HG03103 (cell line): Measurements from ENCODE around the gene USP11.
"Not testable (repeated sequence)": the region's sequence is repeated elsewhere in the genome, so short reads cannot be mapped to it uniquely, and the experiment has no call there.

Experiments used
- ATAC-seq: cut with Tn5 transposase; IDR thresholded peaks from one replicate; pipeline ENCODE4 v1.9.1; 2021; ENCODE audit warnings: low read depth; ENCODE audit not compliant: unreplicated experiment

The USP11 gene

DNA sequence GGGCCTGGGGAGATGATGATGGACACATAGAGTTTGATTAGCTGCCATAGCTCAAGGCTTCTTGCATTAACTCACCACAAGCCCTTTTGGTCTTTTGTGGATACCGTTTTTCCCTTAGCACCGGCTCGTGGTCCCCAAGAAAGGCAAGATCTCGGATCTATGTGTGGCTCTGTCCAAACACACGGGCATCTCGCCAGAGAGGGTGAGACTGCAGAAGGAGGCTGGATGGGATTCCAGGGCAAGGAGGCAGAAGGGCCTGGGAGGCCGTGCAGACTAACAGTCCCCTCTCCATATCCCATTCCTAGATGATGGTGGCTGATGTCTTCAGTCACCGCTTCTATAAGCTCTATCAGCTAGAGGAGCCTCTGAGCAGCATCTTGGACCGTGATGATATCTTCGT lies 9.5 kb downstream of the USP11 start:
- ATAC-seq, result no peak

DNA sequence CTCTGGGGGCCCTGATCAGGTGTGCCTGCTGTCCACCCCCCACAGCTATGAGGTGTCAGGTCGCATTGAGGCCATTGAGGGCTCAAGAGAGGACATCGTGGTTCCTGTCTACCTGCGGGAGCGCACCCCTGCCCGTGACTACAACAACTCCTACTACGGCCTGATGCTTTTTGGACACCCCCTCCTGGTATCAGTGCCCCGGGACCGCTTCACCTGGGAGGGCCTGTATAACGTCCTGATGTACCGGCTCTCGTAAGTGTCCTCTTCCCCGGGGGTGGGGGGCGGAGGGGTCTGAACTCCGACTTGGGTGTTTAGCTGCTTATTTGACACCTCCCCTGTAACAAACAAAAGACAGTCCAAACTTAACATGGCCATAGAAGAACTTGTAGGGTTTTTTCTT lies 10.5 kb downstream of the USP11 start:
- no peak for ATAC-seq

DNA sequence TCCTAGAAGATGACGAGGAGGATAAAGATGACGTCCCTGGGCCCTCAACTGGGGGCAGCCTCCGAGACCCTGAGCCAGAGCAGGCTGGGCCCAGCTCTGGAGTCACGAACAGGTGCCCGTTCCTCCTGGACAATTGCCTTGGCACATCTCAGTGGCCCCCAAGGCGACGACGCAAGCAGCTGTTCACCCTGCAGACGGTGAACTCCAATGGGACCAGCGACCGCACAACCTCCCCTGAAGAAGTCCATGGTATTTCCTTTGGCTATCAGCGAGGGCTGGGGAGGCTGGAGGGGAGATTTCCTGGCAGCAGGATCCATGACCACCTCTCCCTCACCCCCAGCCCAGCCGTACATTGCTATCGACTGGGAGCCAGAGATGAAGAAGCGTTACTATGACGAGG lies 11.9 kb downstream of the USP11 start:
- ATAC-seq, result no peak

DNA sequence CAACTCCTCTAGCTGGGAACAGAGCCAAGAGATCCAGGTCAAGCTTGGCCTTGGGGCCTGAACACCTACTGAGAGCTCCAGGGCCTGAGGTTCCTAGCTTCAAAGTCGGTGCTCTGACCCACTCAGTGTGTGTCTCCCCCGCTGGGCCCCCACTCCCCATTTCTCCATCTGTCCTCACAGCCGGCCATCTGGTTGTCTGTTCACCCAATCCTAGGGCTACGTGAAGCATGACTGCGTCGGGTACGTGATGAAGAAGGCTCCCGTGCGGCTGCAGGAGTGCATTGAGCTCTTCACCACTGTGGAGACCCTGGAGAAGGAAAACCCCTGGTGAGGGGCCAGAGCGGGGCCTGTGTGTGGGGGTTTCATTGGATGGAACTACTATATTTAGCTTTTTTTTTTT lies 12.3 kb downstream of the USP11 start:
- no peak for ATAC-seq

DNA sequence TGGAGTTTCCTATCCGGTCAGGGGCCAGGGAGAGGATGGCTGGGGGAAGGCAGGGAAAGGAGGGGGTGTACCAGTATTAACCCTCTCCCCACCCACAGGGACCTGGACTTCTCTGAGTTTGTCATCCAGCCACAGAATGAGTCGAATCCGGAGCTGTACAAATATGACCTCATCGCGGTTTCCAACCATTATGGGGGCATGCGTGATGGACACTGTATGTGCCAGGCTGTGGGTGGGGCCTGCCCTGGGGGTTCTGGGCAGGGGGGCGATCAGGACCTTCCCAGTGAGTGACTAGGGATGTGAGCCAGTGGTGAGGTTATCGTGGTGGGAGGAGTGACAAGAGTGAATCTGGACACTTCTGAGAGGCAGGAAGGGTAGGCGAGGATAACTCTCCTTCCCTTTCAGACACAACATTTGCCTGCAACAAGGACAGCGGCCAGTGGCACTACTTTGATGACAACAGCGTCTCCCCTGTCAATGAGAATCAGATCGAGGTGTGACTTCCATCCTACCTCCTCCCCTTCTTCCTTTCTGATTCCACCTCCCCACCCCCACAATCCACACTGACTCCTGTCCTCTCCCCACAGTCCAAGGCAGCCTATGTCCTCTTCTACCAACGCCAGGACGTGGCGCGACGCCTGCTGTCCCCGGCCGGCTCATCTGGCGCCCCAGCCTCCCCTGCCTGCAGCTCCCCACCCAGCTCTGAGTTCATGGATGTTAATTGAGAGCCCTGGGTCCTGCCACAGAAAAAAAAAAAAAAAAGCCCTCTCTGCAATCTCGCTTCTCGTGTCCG lies 14.6 kb downstream of the USP11 start:
- no peak for ATAC-seq

DNA sequence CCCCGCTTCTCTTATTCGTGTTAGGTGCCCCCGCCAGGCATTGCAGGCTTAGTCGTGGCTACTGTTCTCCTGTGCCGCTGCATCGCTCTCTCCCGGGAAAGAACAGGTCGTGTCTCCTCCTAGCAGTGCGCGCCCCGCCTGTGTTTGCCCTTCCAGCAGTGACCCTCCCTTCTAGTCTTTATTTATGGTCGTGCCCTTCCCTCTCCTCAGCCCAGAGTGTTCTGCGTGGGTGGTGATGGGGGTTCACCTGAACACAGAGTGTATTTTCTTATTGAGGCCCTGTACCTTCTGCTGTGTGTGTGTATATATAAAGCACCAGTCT lies 15.2 kb downstream of the USP11 start:
- ATAC-seq, result no peak

DNA sequence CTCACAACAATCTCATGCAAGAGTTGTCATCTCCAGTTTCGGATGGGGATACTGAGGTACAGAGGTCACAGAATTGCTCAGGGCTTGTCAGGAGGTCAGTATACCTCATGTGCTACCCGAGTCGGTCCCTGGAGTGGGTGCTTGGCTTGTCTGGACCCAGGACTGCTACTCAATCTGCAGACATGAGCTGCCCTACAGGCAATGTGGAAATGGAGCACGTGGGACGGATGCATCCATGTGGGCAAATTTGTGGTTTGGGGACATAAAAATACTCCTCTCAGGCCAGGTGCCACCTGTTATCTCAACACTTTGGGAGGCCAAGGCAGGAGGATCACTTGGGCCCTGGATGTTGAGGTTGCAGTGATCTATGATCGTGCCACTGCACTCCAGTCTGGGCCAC lies 15.8 kb downstream of the USP11 start:
- no peak for ATAC-seq

DNA sequence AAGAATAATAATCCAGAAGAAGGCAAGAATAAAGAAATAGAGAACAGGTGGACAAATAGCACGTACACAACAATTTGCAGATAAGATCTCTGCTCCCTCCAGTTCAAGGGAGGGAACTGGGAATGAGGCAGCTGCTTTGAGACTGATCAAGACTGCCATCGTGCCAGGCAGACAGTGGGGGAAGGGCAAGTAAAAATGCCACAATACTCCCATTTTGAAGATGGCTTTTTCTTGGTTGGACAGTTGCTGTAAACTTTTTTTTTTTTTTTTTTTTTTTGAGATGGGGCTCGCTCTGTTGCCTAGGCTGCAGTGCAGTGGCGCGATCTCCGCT lies 17.2 kb downstream of the USP11 start:
- no peak for ATAC-seq

DNA sequence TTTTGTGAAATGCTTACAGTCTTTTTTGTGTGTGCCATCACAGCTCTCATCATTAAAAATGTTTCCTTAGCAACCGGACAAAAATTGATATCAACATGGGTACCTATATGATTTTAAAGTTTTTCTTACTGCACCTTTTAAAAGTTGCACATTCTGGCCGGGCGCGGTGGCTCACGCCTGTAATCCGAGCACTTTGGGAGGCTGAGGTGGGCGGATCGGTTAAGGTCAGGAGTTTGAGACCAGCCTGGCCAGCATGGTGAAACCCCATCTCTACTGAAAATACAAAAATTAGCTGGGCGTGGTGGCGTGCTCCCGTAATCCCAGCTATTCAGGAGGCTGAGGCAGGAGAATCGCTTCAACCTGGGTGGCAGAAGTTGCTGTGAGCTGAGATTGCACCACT lies 24.8 kb downstream of the USP11 start:
- not testable (repeated sequence) for ATAC-seq

DNA sequence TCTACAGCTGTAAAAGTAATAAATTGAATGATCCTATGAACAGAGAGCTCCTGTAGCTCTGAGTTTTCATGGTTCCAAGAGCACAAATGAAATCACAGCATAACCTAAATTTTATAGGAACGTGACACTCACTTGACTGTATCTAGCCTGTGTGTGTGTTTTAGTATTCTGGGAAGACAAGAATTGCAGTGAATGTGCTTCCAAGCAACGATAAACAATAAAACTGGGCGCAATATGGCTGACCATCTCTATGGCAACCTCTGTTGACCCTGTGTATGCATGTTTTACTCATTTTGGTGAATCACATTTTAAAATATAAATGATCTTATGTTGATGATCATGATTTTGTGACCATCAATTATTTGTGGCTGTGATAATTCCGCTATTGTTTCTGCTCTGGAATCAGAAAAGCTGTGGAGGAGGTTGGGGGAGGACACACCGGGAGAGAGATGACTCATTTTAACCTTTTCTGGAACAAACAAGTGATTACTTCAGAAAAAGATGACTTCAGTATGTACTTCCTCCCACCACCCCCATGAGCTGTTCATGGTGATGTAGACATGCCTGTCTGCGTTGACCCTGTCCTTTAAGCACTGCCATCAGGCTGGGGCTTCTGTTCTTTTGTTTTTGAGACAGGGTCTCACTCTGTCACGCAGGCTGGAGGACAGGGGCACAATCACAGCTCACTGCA lies 31.8 kb downstream of the USP11 start:
- ATAC-seq, result no peak

DNA sequence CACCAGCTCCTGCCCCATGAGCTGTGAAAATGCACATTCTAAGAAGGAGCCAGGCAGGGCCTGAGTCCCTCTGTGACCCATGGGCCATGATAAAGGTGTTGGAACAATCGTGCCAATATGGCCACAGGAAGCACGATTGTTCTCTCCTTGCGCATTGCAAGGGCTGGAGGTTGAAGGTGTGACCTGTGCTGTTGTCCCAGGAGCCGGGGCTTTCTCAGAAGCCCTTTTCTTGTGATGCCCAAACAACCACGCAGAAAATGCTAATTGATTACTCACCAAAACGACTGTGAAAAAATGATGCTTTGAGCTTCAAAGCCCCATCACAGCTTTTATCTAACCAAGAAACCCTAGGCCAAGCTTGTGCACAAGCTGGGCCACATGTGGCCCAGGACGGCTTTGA lies 33.8 kb downstream of the USP11 start:
- no peak for ATAC-seq

DNA sequence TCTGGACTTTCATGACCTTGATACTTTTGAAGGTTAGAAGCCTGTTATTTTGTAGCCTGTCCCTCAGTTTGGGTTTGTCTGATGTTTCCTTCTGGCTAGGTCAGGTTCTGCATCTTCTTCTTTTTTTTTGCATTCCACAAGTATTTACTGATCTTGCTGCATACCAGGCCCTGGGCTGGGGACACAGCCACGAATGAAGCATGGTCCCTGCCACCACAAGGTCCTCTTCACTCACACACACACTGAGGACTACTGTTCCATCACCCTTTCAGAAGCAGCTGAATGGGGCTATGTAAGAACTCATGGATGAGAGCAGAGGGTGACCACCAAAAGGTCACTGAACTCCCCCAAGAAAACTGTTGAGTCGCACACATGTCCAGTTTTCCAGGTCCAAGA lies 39.2 kb downstream of the USP11 start:
- ATAC-seq, result no peak

DNA sequence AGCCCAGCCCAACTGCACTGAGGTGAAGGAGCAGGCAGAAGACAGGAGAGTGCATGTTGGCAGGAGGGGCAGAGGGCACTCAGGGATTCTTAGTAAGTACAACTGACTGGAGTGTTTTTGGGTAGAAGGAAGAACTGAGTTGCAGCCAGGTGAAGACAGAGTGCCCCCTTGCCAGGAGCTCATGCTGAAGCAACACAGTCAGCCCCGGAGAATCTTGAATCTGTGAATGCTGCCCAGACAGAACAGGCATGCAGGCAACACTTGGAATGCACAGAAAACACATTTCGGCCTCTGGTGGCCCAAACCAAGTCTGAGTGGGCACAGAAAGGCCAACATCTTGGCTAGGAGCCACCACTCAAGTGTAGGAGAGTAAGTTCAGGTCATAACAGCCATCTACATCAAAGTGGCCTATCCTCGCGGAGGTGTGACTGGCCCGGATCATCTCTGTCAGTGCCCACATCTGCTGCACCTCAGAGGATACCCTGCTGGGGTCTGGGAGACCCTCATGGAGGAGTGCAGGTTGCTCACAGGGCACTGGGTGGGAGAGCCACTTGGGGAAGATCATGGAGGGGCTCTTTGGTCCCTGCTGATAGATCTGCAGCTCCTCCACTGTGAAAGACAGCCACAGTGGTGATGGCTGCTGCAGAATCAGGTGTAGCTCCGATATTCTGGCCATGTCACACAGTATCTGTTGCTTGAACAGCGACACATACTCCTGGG lies 40.4 kb downstream of the USP11 start:
- ATAC-seq, result no peak

DNA sequence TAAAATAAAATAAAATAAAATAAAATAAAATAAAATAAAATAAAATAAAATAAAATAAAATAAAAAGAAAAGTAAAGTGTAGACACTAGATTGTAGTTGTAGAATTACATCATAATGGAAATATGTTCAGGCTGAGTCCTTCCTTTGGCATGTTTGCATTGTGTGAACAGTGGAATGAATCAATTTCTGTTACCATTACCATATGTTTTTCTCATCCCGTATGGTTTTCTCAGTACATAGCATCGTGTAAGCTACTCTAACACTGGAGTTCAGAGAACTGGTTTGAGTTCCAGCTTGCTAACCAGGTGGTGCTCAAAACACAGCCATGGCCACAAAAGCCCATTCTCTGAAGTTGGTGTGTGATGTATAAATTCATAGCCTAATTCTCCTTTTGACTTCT lies 45.9 kb downstream of the USP11 start:
- no peak for ATAC-seq

DNA sequence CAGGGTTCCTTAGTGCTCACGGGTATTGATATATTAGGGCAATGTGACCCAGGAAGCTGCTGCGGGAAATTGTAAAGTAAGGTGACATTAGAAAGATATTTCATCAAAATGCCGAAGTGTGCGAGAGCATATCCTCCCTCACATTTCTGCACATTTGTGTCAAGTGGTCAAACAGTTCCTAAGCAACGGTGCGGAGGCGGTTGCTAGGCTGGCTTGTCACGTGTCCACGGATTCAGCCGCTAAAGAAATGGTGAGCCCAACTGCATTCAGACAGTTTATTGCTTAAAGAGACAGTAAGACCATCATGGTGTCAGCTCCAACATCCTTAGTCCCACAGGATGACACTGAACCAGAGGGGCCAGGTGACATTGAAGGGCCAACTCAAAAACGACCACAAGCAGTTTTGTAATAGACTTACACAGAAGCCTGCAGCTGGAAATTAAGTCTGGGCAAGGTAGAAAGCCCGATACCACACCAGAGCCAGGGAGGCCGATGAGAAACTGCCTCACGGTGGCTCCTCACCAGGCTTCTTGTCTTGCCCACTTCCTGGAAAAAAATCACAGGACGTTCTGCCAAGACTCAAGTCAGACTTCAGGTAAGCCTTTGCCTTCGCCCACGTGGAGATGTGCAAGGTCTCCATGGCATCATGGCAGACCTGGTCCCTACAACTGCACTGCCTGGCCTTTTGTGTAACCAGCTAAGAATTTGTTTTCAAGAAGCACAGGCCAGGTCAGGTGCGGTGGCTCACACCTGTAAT lies 50.4 kb downstream of the USP11 start:
- ATAC-seq, result no peak

DNA sequence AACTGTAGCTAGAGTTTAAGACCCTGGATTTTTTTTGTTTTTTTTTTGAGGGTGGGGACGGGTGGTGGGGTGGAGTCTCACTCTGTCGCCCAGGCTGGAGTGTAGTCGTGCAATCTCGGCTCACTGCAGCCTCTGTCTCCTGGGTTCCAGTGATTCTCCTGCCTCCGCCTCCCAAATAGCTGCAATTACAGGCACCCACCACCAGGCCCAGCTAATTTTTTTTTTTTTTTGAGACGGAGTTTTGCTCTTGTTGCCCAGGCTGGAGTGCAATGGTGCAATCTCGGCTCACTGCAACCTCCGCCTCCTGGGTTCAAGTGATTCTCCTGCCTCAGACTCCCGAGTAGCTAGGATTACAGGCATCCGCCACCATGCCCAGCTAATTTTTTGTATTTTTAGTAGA lies 51.8 kb downstream of the USP11 start:
- ATAC-seq, result not testable (repeated sequence)

DNA sequence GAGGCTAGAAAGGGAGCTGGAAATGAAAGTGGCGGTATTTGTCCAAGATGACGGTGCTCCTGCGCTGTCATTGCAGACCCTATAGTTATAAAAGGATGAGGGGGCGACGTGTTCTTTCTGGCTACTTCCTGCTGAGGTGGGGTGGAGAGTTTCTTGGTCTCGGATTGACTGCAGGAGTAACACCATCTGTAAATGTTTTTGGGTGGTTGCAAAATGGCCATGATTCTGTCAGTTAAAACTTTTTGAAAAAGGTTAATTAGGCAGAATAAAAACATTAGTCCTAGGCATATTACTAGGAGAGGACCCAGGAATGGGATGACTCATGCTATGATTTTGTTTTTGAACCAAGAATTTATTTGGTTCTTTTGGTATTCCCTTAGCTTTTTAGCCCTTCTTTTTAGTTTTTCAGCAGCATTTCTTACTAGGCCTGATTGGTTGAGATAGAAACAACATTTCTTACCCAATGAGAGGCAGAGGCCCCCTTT lies 53.1 kb downstream of the USP11 start:
- no peak for ATAC-seq

DNA sequence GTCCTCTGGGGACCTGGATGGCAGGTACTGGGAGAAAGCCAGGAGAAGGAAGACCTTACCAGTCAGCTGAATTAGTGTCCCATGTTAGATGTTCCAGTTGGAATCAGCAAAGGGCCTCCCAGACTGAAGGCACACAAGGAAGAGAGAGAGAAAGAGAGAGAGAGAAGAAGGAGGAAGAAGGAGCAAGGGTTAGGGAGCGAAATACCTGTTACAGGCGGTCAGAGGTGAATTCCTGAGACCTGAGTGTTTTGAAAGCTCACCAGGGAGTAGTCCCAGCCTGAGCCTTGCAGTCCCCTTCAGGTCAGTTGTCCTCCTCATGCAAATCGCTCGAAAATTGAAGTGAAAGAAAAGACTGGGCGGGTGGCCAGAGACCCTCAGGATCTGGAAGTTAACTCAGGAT lies 60.3 kb downstream of the USP11 start:
- ATAC-seq, result no peak

DNA sequence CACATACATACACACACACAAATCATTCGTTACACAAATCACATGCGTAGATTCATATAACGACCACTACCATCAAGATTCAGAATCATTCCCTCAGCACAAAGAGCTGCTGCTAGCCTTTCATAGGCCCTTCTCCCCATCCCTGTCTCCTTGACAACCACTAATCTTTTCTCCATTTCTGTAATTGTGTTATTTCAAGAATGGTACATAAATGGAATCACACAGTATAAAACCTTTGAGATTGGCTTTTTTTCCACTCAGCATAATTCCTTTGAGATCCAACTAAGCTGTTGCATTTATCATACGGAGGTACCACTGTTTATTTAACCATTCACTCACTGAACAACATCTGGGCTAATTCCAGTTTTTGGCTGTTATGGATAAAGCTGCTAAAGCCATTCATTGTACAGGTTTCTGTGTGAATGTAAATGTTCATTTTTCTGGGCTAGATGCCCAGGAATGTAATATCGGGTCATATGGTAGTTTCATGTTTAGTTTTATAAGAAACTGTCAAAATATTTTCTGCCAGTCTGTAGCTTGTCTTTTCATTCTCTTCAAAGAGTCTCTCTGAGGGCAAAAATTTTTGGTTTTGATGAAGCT lies 64.1 kb downstream of the USP11 start:
- ATAC-seq, result no peak

DNA sequence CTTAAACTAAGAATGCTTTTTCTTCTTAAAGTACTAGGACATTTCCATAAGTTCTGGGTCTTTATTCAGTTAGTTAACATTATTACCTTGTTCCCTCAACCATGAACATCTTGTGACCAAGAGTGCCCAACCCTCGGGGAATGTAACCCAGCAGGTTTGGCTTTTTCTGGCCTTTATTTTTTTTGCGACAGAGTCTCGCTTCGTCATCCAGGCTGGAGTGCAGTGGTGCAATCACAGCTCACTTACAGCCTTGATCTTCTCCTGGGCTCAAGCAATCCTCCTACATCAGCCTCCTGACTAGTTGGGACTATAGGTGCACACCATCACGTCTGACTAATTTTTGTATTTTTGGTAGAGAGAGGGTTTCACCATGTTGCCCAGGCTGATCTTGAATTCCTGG lies 65.1 kb downstream of the USP11 start:
- ATAC-seq, result no peak
